HG02571 (cell line): Measurements from ENCODE around the gene MAP3K14.

Experiments used
- ATAC-seq: cut with Tn5 transposase; IDR thresholded peaks from one replicate; pipeline ENCODE4 v1.9.1; 2021; ENCODE audit warnings: mild to moderate bottlenecking, moderate library complexity; ENCODE audit not compliant: unreplicated experiment

The MAP3K14 gene

GRCh38 chr17:45238155-45238774 is 78.6 kb downstream of the MAP3K14 start:
- no peak for ATAC-seq

GRCh38 chr17:45237686-45238085 is 79.1 kb downstream of the MAP3K14 start:
- ATAC-seq = no peak

- ATAC-seq = no peak
Observed at GRCh38 chr17:45236282-45236606, 80.6 kb downstream of the MAP3K14 start.

- no peak for ATAC-seq
Observed at GRCh38 chr17:45235416-45236281, 81.2 kb downstream of the MAP3K14 start.

- no peak for ATAC-seq
Observed at GRCh38 chr17:45234641-45235415, 82.0 kb downstream of the MAP3K14 start.

- no peak for ATAC-seq
Observed at GRCh38 chr17:45233423-45233924, 83.3 kb downstream of the MAP3K14 start.

- no peak for ATAC-seq
Observed at GRCh38 chr17:45232514-45233422, 84.1 kb downstream of the MAP3K14 start.

GRCh38 chr17:45231481-45232116 is 85.2 kb downstream of the MAP3K14 start:
- no peak for ATAC-seq

GRCh38 chr17:45230787-45231480 is 85.9 kb downstream of the MAP3K14 start:
- ATAC-seq = no peak

GRCh38 chr17:45230410-45230786 is 86.4 kb downstream of the MAP3K14 start:
- no peak for ATAC-seq

- no peak for ATAC-seq
Observed at GRCh38 chr17:45229681-45230409, 87.0 kb downstream of the MAP3K14 start.

GRCh38 chr17:45228763-45229539 is 87.9 kb downstream of the MAP3K14 start:
- peak; percentile 30 for ATAC-seq

- ATAC-seq = no peak
Observed at GRCh38 chr17:45227926-45228762, 88.7 kb downstream of the MAP3K14 start.

- peak; percentile 28 for ATAC-seq
Observed at GRCh38 chr17:45227101-45227925, 89.5 kb downstream of the MAP3K14 start.

- ATAC-seq = no peak
Observed at GRCh38 chr17:45226576-45226975, 90.2 kb downstream of the MAP3K14 start.

- ATAC-seq = no peak
Observed at GRCh38 chr17:45225964-45226530, 90.8 kb downstream of the MAP3K14 start.
